K562 (cell line): ENCODE measurements around the gene BAD. TPM values are rescaled to one million over a fixed set of nuclear protein-coding genes. Genes with fewer than 3 reads are reported as not detected.
A peak's percentile ranks its signal among the peaks of the same experiment; 100 is the strongest.

Experiments
- CBX3 ChIP-seq, 2 experiments: IDR thresholded peaks; 1 replicate in 1 of 2; 2 replicates in 1 of 2; pipeline ENCODE4 v1.6.1; 2012; ENCODE audit warnings: inconsistent platforms in 2 of 2, low read length in 2 of 2, borderline replicate concordance in 1 of 2, control low read depth in 1 of 2
- MYC ChIP-seq, 2 experiments: fragments of 250-450 bp in 1 of 2; sonication (Bioruptor Pico) in 1 of 2; IDR thresholded peaks; 2 replicates each; pipeline versions ENCODE4 v1.5.1 to v1.6.1; 2012 to 2021; ENCODE audit warnings: low read depth in 2 of 2, borderline replicate concordance in 1 of 2, improper control_type of control experiment in 1 of 2, low read length in 1 of 2, mild to moderate bottlenecking in 1 of 2, moderate library complexity in 1 of 2
- PRMT5 ChIP-seq: sonication (generic); formaldehyde crosslinking; IDR thresholded peaks from 2 replicates; pipeline ENCODE4 v1.5.0; 2020; ENCODE audit warnings: missing genetic modification reagents
- TOE1 ChIP-seq, 2 experiments: fragments of 450-650 bp in 1 of 2; sonication (generic) in 1 of 2; formaldehyde crosslinking in 1 of 2; IDR thresholded peaks; 2 replicates each; pipeline versions ENCODE4 v1.7.1 to v1.8.0; 2016 to 2022; ENCODE audit warnings: borderline replicate concordance in 2 of 2, mild to moderate bottlenecking in 2 of 2, antibody characterized with exemption in 1 of 2, inconsistent platforms in 1 of 2, low read depth in 1 of 2, missing genetic modification reagents in 1 of 2, moderate library complexity in 1 of 2
- ZNF12 ChIP-seq: sonication (generic); formaldehyde crosslinking; IDR thresholded peaks from 2 replicates; pipeline ENCODE4 v1.4.0; 2020; ENCODE audit warnings: mild to moderate bottlenecking, missing genetic modification reagents
- ZNF133 ChIP-seq: fragments of 250-450 bp; sonication (Bioruptor Pico); IDR thresholded peaks from 2 replicates; pipeline ENCODE4 v1.4.0; 2020; ENCODE audit warnings: mild to moderate bottlenecking
- polyA plus RNA-seq, 8 experiments: library from polyadenylated mRNA; depleted of rRNA in 4 of 8; stranded (reverse) in 5 of 8; unstranded in 3 of 8; fragments of >200 nt; fragmentation: Nextera tagmentation in 2 of 8; fragmentation: Illumina TruSeq in 1 of 8; extraction: Ambion mirVana in 2 of 8; extraction: Trizol in 1 of 8; gene quantifications; 2 replicates each; pipeline versions ENCODE4 v1.2.1 to v1.2.3, GENCODE V29; 2011 to 2014; ENCODE audit warnings: inconsistent platforms in 1 of 8, missing spikeins in 1 of 8
- total RNA-seq, 7 experiments: library from RNA; depleted of rRNA in 6 of 7; stranded (reverse); fragments of >200 nt in 6 of 7; fragmentation: Illumina TruSeq in 2 of 7; extraction: Trizol in 2 of 7; gene quantifications; 2 replicates each; pipeline versions ENCODE4 v1.2.1 to v1.2.3, GENCODE V29; 2011 to 2021; ENCODE audit warnings: low replicate concordance in 1 of 7
- TF ChIP-seq, protein P1 (sequence below), 2 experiments: fragments of 450-650 bp in 1 of 2; sonication (generic) in 1 of 2; formaldehyde crosslinking in 1 of 2; IDR thresholded peaks; 2 replicates each; pipeline versions ENCODE4 v1.7.1 to v1.9.0; 2016 to 2022; ENCODE audit warnings: inconsistent platforms in 1 of 2, mild to moderate bottlenecking in 1 of 2, missing genetic modification reagents in 1 of 2
- TF ChIP-seq, protein P2 (sequence below): IDR thresholded peaks from 2 replicates; pipeline ENCODE4 v1.6.1; 2012; ENCODE audit warnings: low read depth, low read length, improper control_type of control experiment, borderline replicate concordance
- TF ChIP-seq, protein P3 (sequence below): sonication (generic); formaldehyde crosslinking; IDR thresholded peaks from 2 replicates; pipeline ENCODE4 v1.8.0; 2022; ENCODE audit warnings: missing genetic modification reagents, mild to moderate bottlenecking, moderate library complexity, borderline replicate concordance
- TF ChIP-seq, protein P4 (sequence below): fragments of 450-650 bp; formaldehyde crosslinking; IDR thresholded peaks from 2 replicates; pipeline ENCODE4 v1.4.0; 2020; ENCODE audit warnings: mild to moderate bottlenecking, moderate library complexity

BAD gene
- total and polyA plus RNA-seq, 9 of the 15 experiments (the other 6 are each of a cell fraction or from before 2014, with no cell fraction given): 0.61 to 45.6 (median 11.8) TPM

DNA sequence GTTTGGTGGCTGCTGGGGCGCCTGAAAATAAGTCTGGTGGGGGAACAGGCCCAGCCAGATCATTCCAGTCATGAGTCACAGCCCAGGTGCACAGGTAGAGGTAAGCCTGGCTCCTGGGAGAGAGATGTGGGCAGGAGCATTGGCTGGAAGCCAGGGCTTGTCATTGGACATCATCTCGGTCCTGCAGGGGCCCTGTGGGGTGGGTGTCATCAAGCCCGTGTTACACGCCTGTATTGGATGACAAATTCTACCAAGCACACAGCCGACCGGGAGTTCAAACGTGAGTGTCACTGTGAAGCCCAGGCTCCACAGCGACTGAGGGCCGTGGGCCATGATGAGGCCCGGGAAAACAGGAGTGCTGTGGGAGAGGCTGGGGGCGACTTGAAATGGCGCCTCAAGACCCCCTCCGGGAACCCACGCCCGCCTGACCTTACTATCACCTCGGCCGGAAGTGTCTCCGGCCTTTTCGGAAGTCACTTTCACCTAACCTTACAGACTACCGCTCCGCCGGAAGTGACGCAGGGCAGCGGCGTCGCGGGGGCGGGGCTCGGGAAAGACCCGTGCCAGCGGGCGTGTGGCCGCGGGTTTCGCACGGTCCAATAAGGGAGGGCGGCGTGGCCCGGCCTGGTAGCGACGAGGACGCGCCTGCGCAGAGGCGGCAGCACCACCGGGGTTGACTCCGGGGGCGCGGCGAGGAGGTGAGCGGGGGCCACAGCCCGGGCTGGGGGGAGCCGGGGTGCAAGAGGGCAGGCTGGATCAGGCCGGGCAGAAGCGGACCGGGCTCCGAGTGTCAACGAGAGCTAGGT lies 43.8 kb downstream of the BAD start, which contains the start of gene FKBP2 (continued):
- TF ChIP-seq MYC (IDR thresholded peaks at IDR 0.05; ENCODE audit: low read depth, low read length) (peak; percentile 79), MYC (CRISPR knock-in tag; IDR thresholded peaks at IDR 0.05; ENCODE audit: borderline replicate concordance, low read depth) (peak; percentile 91; the same call in 1 of the 2 replicates), ZNF133 (CRISPR knock-in tag) (no peak), TOE1 (IDR thresholded peaks at IDR 0.05; ENCODE audit: borderline replicate concordance) (peak; percentile 58; the same call in 1 of the 2 replicates), TOE1 (CRISPR knock-in tag; IDR thresholded peaks at IDR 0.05; ENCODE audit: borderline replicate concordance, low read depth) (no peak), PRMT5 (no peak), CBX3 (IDR thresholded peaks at IDR 0.05; ENCODE audit: borderline replicate concordance in 1 of 2, low read length in 2 of 2) (peak in 1 of 2 experiments; percentile 19; a peak in 1 of 3 replicates), ZNF12 (CRISPR knock-in tag) (no peak)
- TF ChIP-seq, protein P1, sequence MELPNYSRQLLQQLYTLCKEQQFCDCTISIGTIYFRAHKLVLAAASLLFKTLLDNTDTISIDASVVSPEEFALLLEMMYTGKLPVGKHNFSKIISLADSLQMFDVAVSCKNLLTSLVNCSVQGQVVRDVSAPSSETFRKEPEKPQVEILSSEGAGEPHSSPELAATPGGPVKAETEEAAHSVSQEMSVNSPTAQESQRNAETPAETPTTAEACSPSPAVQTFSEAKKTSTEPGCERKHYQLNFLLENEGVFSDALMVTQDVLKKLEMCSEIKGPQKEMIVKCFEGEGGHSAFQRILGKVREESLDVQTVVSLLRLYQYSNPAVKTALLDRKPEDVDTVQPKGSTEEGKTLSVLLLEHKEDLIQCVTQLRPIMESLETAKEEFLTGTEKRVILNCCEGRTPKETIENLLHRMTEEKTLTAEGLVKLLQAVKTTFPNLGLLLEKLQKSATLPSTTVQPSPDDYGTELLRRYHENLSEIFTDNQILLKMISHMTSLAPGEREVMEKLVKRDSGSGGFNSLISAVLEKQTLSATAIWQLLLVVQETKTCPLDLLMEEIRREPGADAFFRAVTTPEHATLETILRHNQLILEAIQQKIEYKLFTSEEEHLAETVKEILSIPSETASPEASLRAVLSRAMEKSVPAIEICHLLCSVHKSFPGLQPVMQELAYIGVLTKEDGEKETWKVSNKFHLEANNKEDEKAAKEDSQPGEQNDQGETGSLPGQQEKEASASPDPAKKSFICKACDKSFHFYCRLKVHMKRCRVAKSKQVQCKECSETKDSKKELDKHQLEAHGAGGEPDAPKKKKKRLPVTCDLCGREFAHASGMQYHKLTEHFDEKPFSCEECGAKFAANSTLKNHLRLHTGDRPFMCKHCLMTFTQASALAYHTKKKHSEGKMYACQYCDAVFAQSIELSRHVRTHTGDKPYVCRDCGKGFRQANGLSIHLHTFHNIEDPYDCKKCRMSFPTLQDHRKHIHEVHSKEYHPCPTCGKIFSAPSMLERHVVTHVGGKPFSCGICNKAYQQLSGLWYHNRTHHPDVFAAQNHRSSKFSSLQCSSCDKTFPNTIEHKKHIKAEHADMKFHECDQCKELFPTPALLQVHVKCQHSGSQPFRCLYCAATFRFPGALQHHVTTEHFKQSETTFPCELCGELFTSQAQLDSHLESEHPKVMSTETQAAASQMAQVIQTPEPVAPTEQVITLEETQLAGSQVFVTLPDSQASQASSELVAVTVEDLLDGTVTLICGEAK (IDR thresholded peaks at IDR 0.05): peak; percentile 95
- TF ChIP-seq, protein P1 (CRISPR knock-in tag; IDR thresholded peaks at IDR 0.05): no peak
- TF ChIP-seq, protein P2, sequence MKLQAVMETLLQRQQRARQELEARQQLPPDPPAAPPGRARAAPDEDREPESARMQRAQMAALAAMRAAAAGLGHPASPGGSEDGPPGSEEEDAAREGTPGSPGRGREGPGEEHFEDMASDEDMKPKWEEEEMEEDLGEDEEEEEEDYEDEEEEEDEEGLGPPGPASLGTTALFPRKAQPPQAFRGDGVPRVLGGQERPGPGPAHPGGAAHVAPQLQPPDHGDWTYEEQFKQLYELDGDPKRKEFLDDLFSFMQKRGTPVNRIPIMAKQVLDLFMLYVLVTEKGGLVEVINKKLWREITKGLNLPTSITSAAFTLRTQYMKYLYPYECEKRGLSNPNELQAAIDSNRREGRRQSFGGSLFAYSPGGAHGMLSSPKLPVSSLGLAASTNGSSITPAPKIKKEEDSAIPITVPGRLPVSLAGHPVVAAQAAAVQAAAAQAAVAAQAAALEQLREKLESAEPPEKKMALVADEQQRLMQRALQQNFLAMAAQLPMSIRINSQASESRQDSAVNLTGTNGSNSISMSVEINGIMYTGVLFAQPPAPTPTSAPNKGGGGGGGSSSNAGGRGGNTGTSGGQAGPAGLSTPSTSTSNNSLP: no peak
- TF ChIP-seq, protein P3, sequence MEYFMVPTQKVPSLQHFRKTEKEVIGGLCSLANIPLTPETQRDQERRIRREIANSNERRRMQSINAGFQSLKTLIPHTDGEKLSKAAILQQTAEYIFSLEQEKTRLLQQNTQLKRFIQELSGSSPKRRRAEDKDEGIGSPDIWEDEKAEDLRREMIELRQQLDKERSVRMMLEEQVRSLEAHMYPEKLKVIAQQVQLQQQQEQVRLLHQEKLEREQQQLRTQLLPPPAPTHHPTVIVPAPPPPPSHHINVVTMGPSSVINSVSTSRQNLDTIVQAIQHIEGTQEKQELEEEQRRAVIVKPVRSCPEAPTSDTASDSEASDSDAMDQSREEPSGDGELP (CRISPR knock-in tag): peak; percentile 42; the same call in 1 of the 2 replicates
- TF ChIP-seq, protein P4, sequence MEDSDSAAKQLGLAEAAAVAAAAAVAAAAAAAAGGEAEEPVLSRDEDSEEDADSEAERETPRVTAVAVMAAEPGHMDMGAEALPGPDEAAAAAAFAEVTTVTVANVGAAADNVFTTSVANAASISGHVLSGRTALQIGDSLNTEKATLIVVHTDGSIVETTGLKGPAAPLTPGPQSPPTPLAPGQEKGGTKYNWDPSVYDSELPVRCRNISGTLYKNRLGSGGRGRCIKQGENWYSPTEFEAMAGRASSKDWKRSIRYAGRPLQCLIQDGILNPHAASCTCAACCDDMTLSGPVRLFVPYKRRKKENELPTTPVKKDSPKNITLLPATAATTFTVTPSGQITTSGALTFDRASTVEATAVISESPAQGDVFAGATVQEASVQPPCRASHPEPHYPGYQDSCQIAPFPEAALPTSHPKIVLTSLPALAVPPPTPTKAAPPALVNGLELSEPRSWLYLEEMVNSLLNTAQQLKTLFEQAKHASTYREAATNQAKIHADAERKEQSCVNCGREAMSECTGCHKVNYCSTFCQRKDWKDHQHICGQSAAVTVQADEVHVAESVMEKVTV (CRISPR knock-in tag): no peak; the same call in 1 of the 2 replicates
